K562 (cell line): Measurements from ENCODE around the gene NRCAM. TPM values are rescaled to one million over a fixed set of nuclear protein-coding genes. Genes with fewer than 3 reads are reported as not detected.

ENCODE experiments used
- CEBPB ChIP-seq: fragments of 450-650 bp; IDR thresholded peaks from 2 replicates; pipeline ENCODE4 v1.6.1; 2016; ENCODE audit warnings: missing genetic modification characterization, missing compliant biosample characterization
- CHD1 ChIP-seq: fragments of 200-600 bp; sonication (generic); IDR thresholded peaks from one replicate; pipeline ENCODE4 v1.6.1; 2012; ENCODE audit warnings: mild to moderate bottlenecking, moderate library complexity, low read length, inconsistent platforms
- E2F3 ChIP-seq: fragments of 250-450 bp; sonication (Bioruptor Pico); IDR thresholded peaks from 2 replicates; pipeline ENCODE4 v1.4.0; 2020; ENCODE audit warnings: mild to moderate bottlenecking
- ETV1 ChIP-seq: fragments of 450-650 bp; conservative IDR thresholded peaks from 2 replicates; pipeline ENCODE4 v1.6.1; 2016; ENCODE audit warnings: missing genetic modification characterization, control low read depth, low read depth, missing compliant biosample characterization
- EWSR1 ChIP-seq: fragments of 450-650 bp; IDR thresholded peaks from 2 replicates; pipeline ENCODE4 v1.6.1; 2018; ENCODE audit warnings: borderline replicate concordance, mild to moderate bottlenecking, low read depth, moderate library complexity; ENCODE audit not compliant: partially characterized antibody
- FOXA1 ChIP-seq: fragments of 450-650 bp; IDR thresholded peaks from 2 replicates; pipeline ENCODE4 v1.6.1; 2016; ENCODE audit warnings: mild to moderate bottlenecking, borderline replicate concordance
- JUND ChIP-seq, 2 experiments: IDR thresholded peaks; 2 replicates in 1 of 2; 3 replicates in 1 of 2; pipeline ENCODE4 v1.6.1; 2011; ENCODE audit warnings: borderline replicate concordance in 2 of 2, low read depth in 2 of 2, low read length in 2 of 2, improper control_type of control experiment in 1 of 2, missing biosample characterization in 1 of 2, missing genetic modification characterization in 1 of 2, missing genetic modification reagents in 1 of 2
- KAT7 ChIP-seq: sonication (generic); formaldehyde crosslinking; IDR thresholded peaks from 2 replicates; pipeline ENCODE4 v1.8.0; 2022; ENCODE audit warnings: missing genetic modification reagents, mild to moderate bottlenecking, borderline replicate concordance
- MTA2 ChIP-seq: fragments of 450-650 bp; IDR thresholded peaks from 2 replicates; pipeline ENCODE4 v1.6.1; 2016; ENCODE audit warnings: low read depth
- NBN ChIP-seq: fragments of 450-650 bp; IDR thresholded peaks from 2 replicates; pipeline ENCODE4 v1.6.1; 2016; ENCODE audit warnings: low read depth, mild to moderate bottlenecking
- NELFE ChIP-seq: IDR thresholded peaks from 2 replicates; pipeline ENCODE4 v1.6.1; 2011; ENCODE audit warnings: mild to moderate bottlenecking; ENCODE audit not compliant: insufficient read depth, insufficient read length
- NFE2 ChIP-seq: IDR thresholded peaks from 2 replicates; pipeline ENCODE4 v1.6.1; 2014; ENCODE audit warnings: antibody characterized with exemption, low read depth
- RBM15 ChIP-seq: fragments of 200-400 bp; formaldehyde crosslinking; IDR thresholded peaks from 2 replicates; pipeline ENCODE4 v1.6.1; 2018; ENCODE audit warnings: mild to moderate bottlenecking, low read length, moderate library complexity; ENCODE audit not compliant: insufficient read depth
- SMAD2 ChIP-seq: fragments of 150-350 bp; IDR thresholded peaks from 2 replicates; pipeline ENCODE4 v1.6.1; 2014; ENCODE audit warnings: low read depth, mild to moderate bottlenecking, low read length
- SMAD3 ChIP-seq: fragments of 450-650 bp; formaldehyde crosslinking; conservative IDR thresholded peaks from 2 replicates; pipeline ENCODE4 v1.4.0; 2020; ENCODE audit warnings: mild to moderate bottlenecking
- SRSF3 ChIP-seq: fragments of 200-400 bp; formaldehyde crosslinking; IDR thresholded peaks from 2 replicates; pipeline ENCODE4 v1.6.1; 2016; ENCODE audit warnings: mild to moderate bottlenecking, low read length, moderate library complexity; ENCODE audit not compliant: insufficient read depth
- ZNF140 ChIP-seq: fragments of 250-450 bp; sonication (Bioruptor Pico); IDR thresholded peaks from 2 replicates; pipeline ENCODE4 v1.8.0; 2021; ENCODE audit warnings: moderate library complexity, mild to moderate bottlenecking, inconsistent platforms
- ZNF644 ChIP-seq: fragments of 200-800 bp; sonication (Bioruptor generic); IDR thresholded peaks from 2 replicates; pipeline ENCODE4 v1.6.1; 2016; ENCODE audit warnings: low read depth, missing genetic modification characterization, missing compliant biosample characterization
- ZNF79 ChIP-seq: fragments of 250-450 bp; sonication (Bioruptor Pico); IDR thresholded peaks from 2 replicates; pipeline ENCODE4 v1.4.0; 2020; ENCODE audit warnings: low read depth, mild to moderate bottlenecking, moderate library complexity
- ZSCAN32 ChIP-seq: fragments of 450-650 bp; formaldehyde crosslinking; IDR thresholded peaks from 2 replicates; pipeline ENCODE4 v1.4.0; 2020; ENCODE audit warnings: mild to moderate bottlenecking, moderate library complexity
- polyA plus RNA-seq, 8 experiments: library from polyadenylated mRNA; depleted of rRNA in 4 of 8; stranded (reverse) in 5 of 8; unstranded in 3 of 8; fragments of >200 nt; fragmentation: Nextera tagmentation in 2 of 8; fragmentation: Illumina TruSeq in 1 of 8; extraction: Ambion mirVana in 2 of 8; extraction: Trizol in 1 of 8; gene quantifications; 2 replicates each; pipeline versions ENCODE4 v1.2.1 to v1.2.3, GENCODE V29; 2011 to 2014; ENCODE audit warnings: inconsistent platforms in 1 of 8, missing spikeins in 1 of 8
- total RNA-seq, 7 experiments: library from RNA; depleted of rRNA in 6 of 7; stranded (reverse); fragments of >200 nt in 6 of 7; fragmentation: Illumina TruSeq in 2 of 7; extraction: Trizol in 2 of 7; gene quantifications; 2 replicates each; pipeline versions ENCODE4 v1.2.1 to v1.2.3, GENCODE V29; 2011 to 2021; ENCODE audit warnings: low replicate concordance in 1 of 7
- TF ChIP-seq, protein P1 (sequence below): fragments of 450-650 bp; IDR thresholded peaks from 2 replicates; pipeline ENCODE4 v1.6.1; 2016; ENCODE audit warnings: low read depth, mild to moderate bottlenecking, moderate library complexity
- TF ChIP-seq, protein P2 (sequence below): fragments of 450-650 bp; IDR thresholded peaks from 2 replicates; pipeline ENCODE4 v1.6.1; 2016; ENCODE audit warnings: antibody characterized with exemption
- TF ChIP-seq, protein P3 (sequence below): sonication (generic); formaldehyde crosslinking; IDR thresholded peaks from 2 replicates; pipeline ENCODE4 v1.8.0; 2022; ENCODE audit warnings: mild to moderate bottlenecking, missing genetic modification reagents, borderline replicate concordance

NRCAM gene
- total and polyA plus RNA-seq, 9 of the 15 experiments (the other 6 are each of a cell fraction or from before 2014, with no cell fraction given), result 0.03 to 0.54 (median 0.12) TPM; not detected in 1

DNA sequence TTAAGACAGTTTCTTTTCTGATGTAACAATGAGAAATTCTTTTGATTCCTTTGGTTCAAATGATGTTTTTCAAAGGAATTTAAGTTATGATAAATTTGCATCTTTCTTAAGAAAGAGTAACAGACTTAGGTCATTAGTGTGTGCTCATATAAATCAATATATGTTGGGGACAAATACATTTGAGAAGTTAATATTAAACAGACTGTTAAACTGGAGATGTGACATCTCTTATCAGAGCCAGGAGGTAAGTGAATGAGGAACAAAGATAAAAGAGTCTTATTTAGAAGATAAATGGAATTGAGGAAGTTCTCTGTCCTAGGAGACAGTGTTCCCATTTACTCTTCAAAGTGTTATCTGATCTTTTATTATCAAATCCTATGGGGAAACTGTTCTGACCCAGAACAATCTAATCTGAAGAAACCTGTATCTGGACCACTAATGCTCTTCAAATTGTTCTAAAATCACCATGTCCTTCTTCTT lies 221.2 kb downstream of the NRCAM start (continued):
- TF ChIP-seq, protein P1, sequence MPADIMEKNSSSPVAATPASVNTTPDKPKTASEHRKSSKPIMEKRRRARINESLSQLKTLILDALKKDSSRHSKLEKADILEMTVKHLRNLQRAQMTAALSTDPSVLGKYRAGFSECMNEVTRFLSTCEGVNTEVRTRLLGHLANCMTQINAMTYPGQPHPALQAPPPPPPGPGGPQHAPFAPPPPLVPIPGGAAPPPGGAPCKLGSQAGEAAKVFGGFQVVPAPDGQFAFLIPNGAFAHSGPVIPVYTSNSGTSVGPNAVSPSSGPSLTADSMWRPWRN, result peak; percentile 60
- no peak for TF ChIP-seq ZSCAN32 (CRISPR knock-in tag)
- TF ChIP-seq CHD1, result no peak
- TF ChIP-seq E2F3 (CRISPR knock-in tag), result no peak
- TF ChIP-seq ZNF79 (CRISPR knock-in tag), result no peak
- 0 out of 2 replicates have a peak, but pooled peaks have one; percentile 48 for TF ChIP-seq SMAD3 (CRISPR knock-in tag)
- no peak for TF ChIP-seq CEBPB
- no peak for TF ChIP-seq RBM15
- TF ChIP-seq, protein P2, sequence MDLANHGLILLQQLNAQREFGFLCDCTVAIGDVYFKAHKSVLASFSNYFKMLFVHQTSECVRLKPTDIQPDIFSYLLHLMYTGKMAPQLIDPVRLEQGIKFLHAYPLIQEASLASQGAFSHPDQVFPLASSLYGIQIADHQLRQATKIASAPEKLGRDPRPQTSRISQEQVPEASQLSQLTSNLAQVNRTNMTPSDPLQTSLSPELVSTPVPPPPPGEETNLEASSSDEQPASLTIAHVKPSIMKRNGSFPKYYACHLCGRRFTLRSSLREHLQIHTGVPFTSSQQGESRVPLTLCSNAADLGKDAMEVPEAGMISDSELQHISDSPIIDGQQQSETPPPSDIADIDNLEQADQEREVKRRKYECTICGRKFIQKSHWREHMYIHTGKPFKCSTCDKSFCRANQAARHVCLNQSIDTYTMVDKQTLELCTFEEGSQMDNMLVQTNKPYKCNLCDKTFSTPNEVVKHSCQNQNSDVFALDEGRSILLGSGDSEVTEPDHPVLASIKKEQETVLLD, result peak; percentile 42; the same call in 1 of the 2 replicates
- no peak for TF ChIP-seq SRSF3
- no peak for TF ChIP-seq FOXA1
- no peak for TF ChIP-seq ETV1 (tag)
- 0 out of 2 replicates have a peak, but pooled peaks have one; percentile 23 for TF ChIP-seq NBN
- TF ChIP-seq MTA2, result peak; percentile 64
- TF ChIP-seq, protein P3, sequence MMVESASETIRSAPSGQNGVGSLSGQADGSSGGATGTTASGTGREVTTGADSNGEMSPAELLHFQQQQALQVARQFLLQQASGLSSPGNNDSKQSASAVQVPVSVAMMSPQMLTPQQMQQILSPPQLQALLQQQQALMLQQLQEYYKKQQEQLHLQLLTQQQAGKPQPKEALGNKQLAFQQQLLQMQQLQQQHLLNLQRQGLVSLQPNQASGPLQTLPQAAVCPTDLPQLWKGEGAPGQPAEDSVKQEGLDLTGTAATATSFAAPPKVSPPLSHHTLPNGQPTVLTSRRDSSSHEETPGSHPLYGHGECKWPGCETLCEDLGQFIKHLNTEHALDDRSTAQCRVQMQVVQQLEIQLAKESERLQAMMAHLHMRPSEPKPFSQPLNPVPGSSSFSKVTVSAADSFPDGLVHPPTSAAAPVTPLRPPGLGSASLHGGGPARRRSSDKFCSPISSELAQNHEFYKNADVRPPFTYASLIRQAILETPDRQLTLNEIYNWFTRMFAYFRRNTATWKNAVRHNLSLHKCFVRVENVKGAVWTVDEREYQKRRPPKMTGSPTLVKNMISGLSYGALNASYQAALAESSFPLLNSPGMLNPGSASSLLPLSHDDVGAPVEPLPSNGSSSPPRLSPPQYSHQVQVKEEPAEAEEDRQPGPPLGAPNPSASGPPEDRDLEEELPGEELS (CRISPR knock-in tag), result no peak
- no peak for TF ChIP-seq KAT7
- peak; percentile 36; the same call in 1 of the 2 replicates for TF ChIP-seq JUND (IDR thresholded peaks at IDR 0.05; ENCODE audit: borderline replicate concordance, low read depth, low read length)
- TF ChIP-seq JUND (tag; IDR thresholded peaks at IDR 0.05; ENCODE audit: borderline replicate concordance, low read depth, low read length), result no peak
- no peak for TF ChIP-seq NELFE
- TF ChIP-seq SMAD2, result no peak
- peak; percentile 80; the same call in 1 of the 2 replicates for TF ChIP-seq ZNF644 (tag)
- TF ChIP-seq NFE2, result no peak
- TF ChIP-seq ZNF140, result no peak
- TF ChIP-seq EWSR1, result no peak
